GM18861 (cell line): ENCODE data around the gene RAB29.
"Not testable (repeated sequence)": the region's sequence is repeated elsewhere in the genome, so short reads cannot be mapped to it uniquely, and the experiment has no call there.

Experiments used
- ATAC-seq: cut with Tn5 transposase; IDR thresholded peaks from one replicate; pipeline ENCODE4 v1.9.1; 2021; ENCODE audit not compliant: unreplicated experiment

Gene RAB29

DNA sequence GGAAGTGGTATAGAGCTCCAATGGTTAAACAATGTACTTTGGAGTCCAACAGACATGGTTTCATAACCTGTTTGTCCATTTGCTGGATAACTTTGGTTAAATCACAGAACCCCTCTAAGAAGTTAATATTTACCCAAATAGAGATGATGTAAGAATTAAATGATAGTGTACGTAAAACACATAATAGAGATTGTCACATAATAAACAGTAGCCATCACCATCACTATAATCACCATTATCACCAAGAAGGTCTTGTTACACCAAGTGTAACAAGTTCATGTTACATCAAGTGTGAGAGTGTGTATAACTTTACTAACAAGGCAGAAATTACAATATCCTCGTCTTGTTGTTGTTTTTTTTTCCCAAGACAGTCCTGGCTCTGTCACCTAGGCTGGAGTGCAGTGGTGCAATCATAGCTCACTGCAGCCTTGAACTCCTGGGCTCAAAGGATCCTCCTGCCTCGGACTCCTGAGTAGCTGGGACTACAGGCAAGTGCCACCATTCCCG, 48.6 kb downstream of the RAB29 start:
- no peak for ATAC-seq

DNA sequence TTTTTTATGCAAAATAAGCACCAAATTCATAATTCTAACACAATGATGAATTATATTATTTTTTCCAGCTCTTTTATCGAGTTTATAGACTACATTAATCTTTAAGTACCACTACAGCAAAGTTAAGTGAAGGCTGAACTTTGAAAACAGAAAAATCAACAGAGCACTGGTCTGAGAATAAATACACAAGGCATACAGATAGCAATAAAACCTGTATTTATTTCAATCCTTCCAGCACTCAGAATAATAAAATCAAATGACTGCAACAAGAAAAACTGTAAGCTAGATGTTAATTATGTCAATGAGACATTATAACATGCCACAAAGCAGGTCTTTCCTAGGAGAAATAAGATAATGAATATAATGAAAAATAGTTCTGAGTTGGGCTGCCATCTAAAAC, 49.8 kb downstream of the RAB29 start:
- no peak for ATAC-seq

DNA sequence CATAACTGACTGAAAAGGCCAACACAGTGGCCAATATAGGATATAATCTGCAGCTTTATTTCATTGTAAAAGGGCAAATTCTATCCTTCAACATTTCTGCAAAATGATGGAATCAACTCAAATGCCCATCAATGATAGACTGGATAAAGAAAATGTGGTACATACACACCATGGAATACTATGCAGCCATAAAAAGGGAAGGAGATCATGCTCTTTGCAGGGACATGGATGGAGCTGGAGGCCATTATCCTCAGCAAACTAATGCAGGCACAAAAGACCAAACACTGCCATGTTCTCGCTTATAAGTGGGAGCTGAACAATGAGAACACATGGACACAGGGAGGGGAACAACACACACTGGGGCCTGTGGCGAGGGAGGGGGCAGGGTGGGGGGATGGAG, 54.5 kb downstream of the RAB29 start:
- not testable (repeated sequence) for ATAC-seq

DNA sequence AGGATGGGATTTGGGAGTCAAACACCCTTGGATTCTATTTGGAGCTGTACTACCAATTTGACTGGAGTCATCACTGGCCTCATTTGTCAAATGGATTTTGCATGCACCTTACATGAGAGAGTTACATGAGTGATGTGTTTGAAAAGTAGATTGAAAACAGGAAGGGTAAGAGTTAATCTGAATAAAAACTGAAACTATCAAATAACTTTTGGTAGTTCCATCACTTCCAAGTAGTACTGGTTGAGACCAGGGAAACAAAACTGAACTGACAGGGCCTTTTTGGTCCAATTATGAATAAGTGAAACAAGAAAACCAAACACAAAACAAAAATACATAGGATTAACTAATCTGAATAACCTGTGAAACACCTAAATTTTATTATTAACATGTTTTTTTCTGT, 55.5 kb downstream of the RAB29 start:
- ATAC-seq: no peak

GRCh38 chr1:205719015-205719414, 56.3 kb downstream of the RAB29 start:
- no peak for ATAC-seq
